Measurements from ENCODE around the gene TTLL3. TPM values are rescaled to one million over a fixed set of nuclear protein-coding genes. Genes with fewer than 3 reads are reported as not detected.
"Not testable (repeated sequence)": the region's sequence is repeated elsewhere in the genome, so short reads cannot be mapped to it uniquely, and the experiment has no call there.

Gene TTLL3
- total and polyA plus RNA-seq, 4 experiments from 2014 or later: 3.0 to 91.7 (median 43.6) TPM

DNA sequence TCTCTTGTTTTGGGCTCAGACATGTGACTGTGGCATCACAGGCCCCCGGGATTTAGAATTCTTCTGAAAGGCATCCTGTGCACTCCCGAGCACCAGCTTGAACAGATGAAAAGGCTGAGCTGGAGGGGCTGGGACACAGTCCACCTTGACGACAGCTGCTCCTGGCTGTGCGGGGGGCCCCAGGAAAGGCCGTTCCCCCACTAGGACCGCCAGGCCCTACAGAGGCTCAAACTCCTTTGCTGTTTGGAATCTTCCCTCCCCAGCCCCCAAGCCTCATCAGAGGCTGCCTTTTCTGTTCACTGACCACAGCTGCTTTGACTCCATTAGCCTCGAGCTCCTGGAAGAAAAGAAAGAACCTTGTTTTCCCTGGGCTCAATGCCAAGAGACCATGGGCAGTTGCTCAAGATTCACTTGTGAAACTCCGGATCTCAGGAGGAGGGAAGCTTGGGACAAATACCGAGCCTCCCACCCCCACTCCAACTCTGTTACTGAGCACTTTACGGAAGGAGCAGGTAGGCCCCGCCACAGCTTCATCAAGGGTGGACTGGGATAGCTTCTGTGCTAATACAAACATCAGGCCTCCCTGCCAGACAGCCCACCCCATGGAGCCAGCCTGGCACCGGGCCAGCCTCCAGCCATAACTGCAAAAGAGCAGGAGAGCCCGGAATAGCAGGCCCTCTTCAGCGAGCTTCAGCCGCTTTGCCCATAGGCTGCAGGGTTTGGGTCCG is 54.3 kb downstream of the TTLL3 start:
- Mint-ChIP-seq H3K36me3 (no peaks in the 10 kb centered on the region), H3K4me1 (peaks cover 0 to 4% (median 0%) of the 10 kb centered on the region in 4 donors), H3K27me3 (peaks cover 5 to 8% of the 10 kb centered on the region in 2 donors), H3K9me3 (no peaks in the 10 kb centered on the region), H3K27ac (no peak overlapping the region), H3K4me3 (no peak overlapping the region)
- no peak for DNase-seq
- H3K4me3 ChIP-seq (ENCODE audit: low read length in 2 of 2): no peak overlapping the region
- H3K9me3 ChIP-seq (ENCODE audit: control insufficient read depth in 1 of 2, low read length in 2 of 2): no peaks in the 10 kb centered on the region
- H3K27me3 ChIP-seq (ENCODE audit: insufficient read depth, low read length): peaks cover 7% of the 10 kb centered on the region
- H3K4me1 ChIP-seq (ENCODE audit: insufficient read depth, low read length): no peaks in the 10 kb centered on the region
- intact Hi-C loops (cut with micrococcal nuclease): loop anchor here (1.0 kb wide), 1 partner anchor 38 kb away; the partner anchor contains the start of gene IL17RE
- ChIA-PET POLR2A (ENCODE audit: partially characterized antibody) (interaction anchor here (1.2 kb wide), 1 partner anchor 25 kb away, joined by 3 read pairs; no protein-coding TSS in a partner anchor), CTCF (ENCODE audit: partially characterized antibody) (interaction anchor here (0.6 kb wide), 1 partner anchor 68 kb away, joined by 4 read pairs; no protein-coding TSS in a partner anchor)
- H3K27ac ChIP-seq (ENCODE audit: low read depth, low read length): no peak overlapping the region
- H3K36me3 ChIP-seq (ENCODE audit: insufficient read depth, low read length): no peaks in the 10 kb centered on the region

DNA sequence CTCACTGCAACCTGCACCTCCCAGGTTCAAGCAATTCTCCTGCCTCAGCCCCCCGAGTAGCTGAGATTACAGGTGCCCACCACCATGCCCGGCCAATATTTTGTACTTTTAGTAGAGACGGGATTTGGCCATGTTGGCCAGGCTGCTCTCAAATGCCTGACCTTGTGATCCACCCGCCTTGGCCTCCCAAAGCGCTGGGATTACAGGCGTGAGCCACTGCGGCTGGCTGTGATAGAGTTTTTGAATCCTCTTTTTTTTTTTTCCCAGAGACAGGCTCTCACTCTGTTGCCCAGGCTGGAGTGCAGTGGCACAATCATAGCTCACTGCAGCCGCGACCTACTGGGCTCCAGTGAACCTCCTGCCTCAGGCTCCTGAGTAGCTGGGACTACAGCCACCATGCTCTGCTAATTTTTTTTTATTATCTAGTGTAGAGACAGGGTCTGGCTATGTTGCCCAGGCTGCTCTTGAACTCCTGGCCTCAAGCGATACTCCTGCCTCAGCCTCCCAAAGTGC is 55.1 kb downstream of the TTLL3 start:
- POLR2A ChIA-PET (ENCODE audit: partially characterized antibody); H3K4me1 Mint-ChIP-seq; H3K27ac ChIP-seq (ENCODE audit: low read depth, low read length); intact Hi-C loops (cut with micrococcal nuclease); H3K4me3 Mint-ChIP-seq; DNase-seq; H3K27ac Mint-ChIP-seq; H3K9me3 Mint-ChIP-seq; H3K27me3 ChIP-seq (ENCODE audit: insufficient read depth, low read length); H3K36me3 ChIP-seq (ENCODE audit: insufficient read depth, low read length); H3K36me3 Mint-ChIP-seq; H3K4me1 ChIP-seq (ENCODE audit: insufficient read depth, low read length); H3K9me3 ChIP-seq (ENCODE audit: control insufficient read depth in 1 of 2, low read length in 2 of 2); H3K4me3 ChIP-seq (ENCODE audit: low read length in 2 of 2); H3K27me3 Mint-ChIP-seq: not testable (repeated sequence)
- CTCF ChIA-PET (ENCODE audit: partially characterized antibody): interaction anchor here (0.6 kb wide), 1 partner anchor 67 kb away, joined by 4 read pairs; no protein-coding TSS in a partner anchor

DNA sequence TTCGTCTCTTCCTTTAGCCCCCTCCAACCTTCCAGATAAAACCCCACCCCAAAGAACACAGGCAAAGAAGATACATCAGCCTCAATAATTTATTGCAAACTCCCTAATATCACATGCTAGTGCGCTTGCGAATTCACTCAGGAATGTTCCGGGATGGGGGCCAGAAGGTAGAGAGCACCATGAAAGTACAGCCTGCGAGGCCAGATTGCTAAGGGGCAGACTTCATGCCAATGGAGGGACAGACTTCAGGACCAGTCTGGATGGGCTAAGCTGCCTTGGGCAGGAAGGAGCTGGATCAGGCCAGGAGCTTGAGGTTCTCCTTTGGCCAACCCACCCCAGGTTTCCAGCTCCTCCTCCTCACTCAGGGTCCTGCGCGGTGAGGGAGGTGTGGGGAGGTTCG is 56.6 kb downstream of the TTLL3 start:
- no peaks in the 10 kb centered on the region for H3K4me1 ChIP-seq (ENCODE audit: insufficient read depth, low read length)
- no peaks in the 10 kb centered on the region for H3K9me3 Mint-ChIP-seq
- POLR2A ChIA-PET (ENCODE audit: partially characterized antibody): no interaction called here
- H3K27me3 Mint-ChIP-seq: peaks cover 5 to 8% of the 10 kb centered on the region in 2 donors
- H3K36me3 ChIP-seq (ENCODE audit: insufficient read depth, low read length): no peaks in the 10 kb centered on the region
- intact Hi-C loops (cut with micrococcal nuclease): no loop called here
- H3K4me3 ChIP-seq (ENCODE audit: low read length in 2 of 2): no peak overlapping the region
- peaks cover 7% of the 10 kb centered on the region for H3K27me3 ChIP-seq (ENCODE audit: insufficient read depth, low read length)
- peaks cover 0 to 4% (median 0%) of the 10 kb centered on the region in 4 donors for H3K4me1 Mint-ChIP-seq
- no peak for DNase-seq
- no peaks in the 10 kb centered on the region for H3K9me3 ChIP-seq (ENCODE audit: control insufficient read depth in 1 of 2, low read length in 2 of 2)
- H3K4me3 Mint-ChIP-seq: no peak overlapping the region
- H3K36me3 Mint-ChIP-seq: no peaks in the 10 kb centered on the region
- no peak overlapping the region for H3K27ac Mint-ChIP-seq
- CTCF ChIA-PET (ENCODE audit: partially characterized antibody): no interaction called here
- H3K27ac ChIP-seq (ENCODE audit: low read depth, low read length): no peak overlapping the region

DNA sequence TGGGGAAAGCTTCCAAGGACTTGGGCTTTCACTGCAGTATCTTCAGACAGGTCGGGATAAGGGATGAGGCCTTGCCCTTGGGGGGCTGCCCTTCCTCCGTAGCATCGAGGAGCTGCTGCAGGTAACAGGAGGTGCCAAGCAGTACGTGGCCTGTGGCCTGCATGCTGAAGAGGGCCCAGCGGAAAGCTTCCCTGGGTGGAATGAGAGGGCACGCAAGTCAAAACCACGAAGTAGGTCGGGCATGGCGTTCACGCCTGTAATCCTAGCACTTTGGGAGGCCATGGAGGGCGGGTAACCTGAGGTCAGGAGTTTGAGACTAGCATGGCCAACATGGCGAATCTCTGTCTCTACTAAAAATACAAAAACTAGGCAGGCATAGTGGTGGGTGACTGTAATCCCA is 57.0 kb downstream of the TTLL3 start:
- Histone ChIP-seq H3K4me1 (ENCODE audit: insufficient read depth, low read length) (no peaks in the 10 kb centered on the region), H3K27ac (ENCODE audit: low read depth, low read length) (no peak overlapping the region), H3K27me3 (ENCODE audit: insufficient read depth, low read length) (peaks cover 4% of the 10 kb centered on the region), H3K9me3 (ENCODE audit: control insufficient read depth in 1 of 2, low read length in 2 of 2) (no peaks in the 10 kb centered on the region), H3K36me3 (ENCODE audit: insufficient read depth, low read length) (no peaks in the 10 kb centered on the region), H3K4me3 (ENCODE audit: low read length in 2 of 2) (no peak overlapping the region)
- Mint-ChIP-seq H3K36me3 (no peaks in the 10 kb centered on the region), H3K4me1 (peaks cover 0 to 4% (median 0%) of the 10 kb centered on the region in 4 donors), H3K27me3 (peaks cover 2 to 4% of the 10 kb centered on the region in 2 donors), H3K27ac (no peak overlapping the region), H3K4me3 (no peak overlapping the region), H3K9me3 (no peaks in the 10 kb centered on the region)
- POLR2A ChIA-PET (ENCODE audit: partially characterized antibody): no interaction called here
- DNase-seq: no peak
- intact Hi-C loops (cut with micrococcal nuclease): no loop called here
- CTCF ChIA-PET (ENCODE audit: partially characterized antibody): no interaction called here

DNA sequence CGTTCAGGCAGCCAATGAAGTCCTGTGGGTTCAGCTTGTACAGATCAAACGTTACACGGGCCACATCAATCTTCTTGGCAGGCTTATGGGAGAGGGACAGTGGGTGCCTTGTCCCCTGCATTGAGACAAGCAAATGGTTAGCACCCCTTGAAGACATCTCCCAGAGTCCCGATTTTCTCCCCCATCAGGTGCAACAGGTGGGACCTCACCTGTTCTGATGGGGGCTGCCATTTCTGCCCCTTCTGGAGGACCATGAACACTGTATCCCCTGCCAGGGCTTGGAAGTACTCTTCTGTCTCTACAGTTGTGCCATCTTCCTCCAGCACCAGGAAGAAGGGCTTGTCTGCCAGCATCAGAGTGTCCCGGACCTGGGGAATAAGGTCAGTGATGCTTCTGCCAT is 59.9 kb downstream of the TTLL3 start:
- no peaks in the 10 kb centered on the region for H3K4me1 ChIP-seq (ENCODE audit: insufficient read depth, low read length)
- Mint-ChIP-seq H3K9me3 (no peaks in the 10 kb centered on the region), H3K27ac (no peak overlapping the region), H3K36me3 (no peaks in the 10 kb centered on the region), H3K4me1 (no peaks in the 10 kb centered on the region), H3K4me3 (no peak overlapping the region), H3K27me3 (no peaks in the 10 kb centered on the region)
- ChIA-PET POLR2A (ENCODE audit: partially characterized antibody) (no interaction called here), CTCF (ENCODE audit: partially characterized antibody) (no interaction called here)
- no peaks in the 10 kb centered on the region for H3K9me3 ChIP-seq (ENCODE audit: control insufficient read depth in 1 of 2, low read length in 2 of 2)
- no peaks in the 10 kb centered on the region for H3K36me3 ChIP-seq (ENCODE audit: insufficient read depth, low read length)
- no peak overlapping the region for H3K4me3 ChIP-seq (ENCODE audit: low read length in 2 of 2)
- intact Hi-C loops (cut with micrococcal nuclease): no loop called here
- no peak for DNase-seq
- H3K27me3 ChIP-seq (ENCODE audit: insufficient read depth, low read length): no peaks in the 10 kb centered on the region
- H3K27ac ChIP-seq (ENCODE audit: low read depth, low read length): no peak overlapping the region

DNA sequence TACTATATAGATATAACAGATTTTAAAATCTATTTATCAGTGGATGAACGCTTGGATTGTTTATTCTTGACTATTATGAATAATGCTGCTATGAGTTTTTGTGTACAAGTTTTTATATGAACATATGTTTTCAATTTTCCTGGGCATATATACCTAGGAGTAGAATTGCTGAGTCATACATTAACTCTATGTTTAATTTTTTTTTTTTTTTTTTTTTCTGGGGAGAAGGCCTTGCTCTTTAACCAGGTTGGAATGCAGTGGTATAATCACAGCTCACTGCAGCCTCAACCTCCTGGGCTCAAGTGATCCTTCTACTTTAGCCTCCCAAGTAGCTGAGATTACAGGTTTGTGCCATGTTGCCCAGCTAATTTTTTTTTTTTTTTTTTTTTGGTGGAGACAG is 60.9 kb downstream of the TTLL3 start:
- Histone ChIP-seq H3K9me3 (ENCODE audit: control insufficient read depth in 1 of 2, low read length in 2 of 2) (no peaks in the 10 kb centered on the region), H3K4me1 (ENCODE audit: insufficient read depth, low read length) (no peaks in the 10 kb centered on the region), H3K27ac (ENCODE audit: low read depth, low read length) (no peak overlapping the region), H3K4me3 (ENCODE audit: low read length in 2 of 2) (no peak overlapping the region), H3K36me3 (ENCODE audit: insufficient read depth, low read length) (no peaks in the 10 kb centered on the region), H3K27me3 (ENCODE audit: insufficient read depth, low read length) (no peaks in the 10 kb centered on the region)
- Mint-ChIP-seq H3K9me3 (no peaks in the 10 kb centered on the region), H3K4me3 (no peak overlapping the region), H3K27me3 (no peaks in the 10 kb centered on the region), H3K4me1 (peaks cover 0 to 2% (median 0%) of the 10 kb centered on the region in 4 donors), H3K27ac (no peak overlapping the region), H3K36me3 (no peaks in the 10 kb centered on the region)
- no peak for DNase-seq
- ChIA-PET POLR2A (ENCODE audit: partially characterized antibody) (no interaction called here), CTCF (ENCODE audit: partially characterized antibody) (no interaction called here)
- intact Hi-C loops (cut with micrococcal nuclease): no loop called here

DNA sequence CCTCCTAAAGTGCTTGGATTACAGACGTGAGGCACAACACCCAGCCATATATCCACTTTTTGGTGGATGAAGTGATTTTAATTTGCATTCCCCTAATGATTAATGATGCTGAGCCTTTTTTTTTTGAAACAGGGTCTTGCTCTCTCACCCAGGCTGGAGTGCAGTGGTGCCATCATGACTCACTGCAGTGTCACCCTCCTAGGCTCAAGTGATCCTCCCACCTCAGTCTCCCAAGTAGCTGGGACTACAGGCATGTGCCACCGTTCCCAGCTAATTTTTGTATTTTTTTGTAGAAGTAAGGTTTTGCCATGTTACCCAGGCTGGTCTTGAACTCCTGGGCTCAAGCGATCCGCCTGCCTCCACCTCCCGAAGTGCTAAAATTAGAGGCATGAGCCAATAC is 62.0 kb downstream of the TTLL3 start:
- H3K36me3 ChIP-seq (ENCODE audit: insufficient read depth, low read length); H3K27me3 Mint-ChIP-seq; H3K4me1 ChIP-seq (ENCODE audit: insufficient read depth, low read length); H3K36me3 Mint-ChIP-seq; H3K4me1 Mint-ChIP-seq; H3K9me3 ChIP-seq (ENCODE audit: control insufficient read depth in 1 of 2, low read length in 2 of 2); CTCF ChIA-PET (ENCODE audit: partially characterized antibody); H3K4me3 Mint-ChIP-seq; H3K9me3 Mint-ChIP-seq; POLR2A ChIA-PET (ENCODE audit: partially characterized antibody); intact Hi-C loops (cut with micrococcal nuclease); DNase-seq; H3K27ac Mint-ChIP-seq; H3K27ac ChIP-seq (ENCODE audit: low read depth, low read length); H3K27me3 ChIP-seq (ENCODE audit: insufficient read depth, low read length); H3K4me3 ChIP-seq (ENCODE audit: low read length in 2 of 2): not testable (repeated sequence)

Data from CD4-positive, alpha-beta memory T cell (primary cell).